ENCODE results near the gene SLX4IP.

Gene SLX4IP

GRCh38 chr20:10554285-10554684 lies 119.2 kb downstream of the SLX4IP start:
- H3K4me3 ChIP-seq (ENCODE audit: low read length): no peak overlapping the region
- H3K27me3 ChIP-seq (ENCODE audit: control insufficient read depth, insufficient read depth, low read length): no peaks in the 10 kb centered on the region
- H3K4me1 ChIP-seq (ENCODE audit: control insufficient read depth, insufficient read depth, low read length): no peaks in the 10 kb centered on the region
- H3K36me3 ChIP-seq (ENCODE audit: control insufficient read depth, insufficient read depth, low read length): no peaks in the 10 kb centered on the region
- no peak overlapping the region for H3K27ac ChIP-seq (ENCODE audit: low read depth, low read length)
- no peak overlapping the region for H3K9ac ChIP-seq (ENCODE audit: low read length)

GRCh38 chr20:10555393-10555792 lies 120.3 kb downstream of the SLX4IP start:
- Histone ChIP-seq H3K4me1 (ENCODE audit: control insufficient read depth, insufficient read depth, low read length) (no peaks in the 10 kb centered on the region), H3K9ac (ENCODE audit: low read length) (no peak overlapping the region), H3K36me3 (ENCODE audit: control insufficient read depth, insufficient read depth, low read length) (no peaks in the 10 kb centered on the region), H3K27me3 (ENCODE audit: control insufficient read depth, insufficient read depth, low read length) (no peaks in the 10 kb centered on the region), H3K4me3 (ENCODE audit: low read length) (no peak overlapping the region), H3K27ac (ENCODE audit: low read depth, low read length) (no peak overlapping the region)

- no peaks in the 10 kb centered on the region for H3K4me1 ChIP-seq (ENCODE audit: control insufficient read depth, insufficient read depth, low read length)
- H3K9ac ChIP-seq (ENCODE audit: low read length): no peak overlapping the region
- no peaks in the 10 kb centered on the region for H3K36me3 ChIP-seq (ENCODE audit: control insufficient read depth, insufficient read depth, low read length)
- no peak overlapping the region for H3K4me3 ChIP-seq (ENCODE audit: low read length)
- no peak overlapping the region for H3K27ac ChIP-seq (ENCODE audit: low read depth, low read length)
- no peaks in the 10 kb centered on the region for H3K27me3 ChIP-seq (ENCODE audit: control insufficient read depth, insufficient read depth, low read length)
These were observed 120.8 kb downstream of the SLX4IP start for GRCh38 chr20:10555865-10556308.

- H3K4me1 ChIP-seq (ENCODE audit: control insufficient read depth, insufficient read depth, low read length): no peaks in the 10 kb centered on the region
- no peaks in the 10 kb centered on the region for H3K36me3 ChIP-seq (ENCODE audit: control insufficient read depth, insufficient read depth, low read length)
- no peak overlapping the region for H3K27ac ChIP-seq (ENCODE audit: low read depth, low read length)
- H3K9ac ChIP-seq (ENCODE audit: low read length): no peak overlapping the region
- no peak overlapping the region for H3K4me3 ChIP-seq (ENCODE audit: low read length)
- no peaks in the 10 kb centered on the region for H3K27me3 ChIP-seq (ENCODE audit: control insufficient read depth, insufficient read depth, low read length)
These were observed 121.5 kb downstream of the SLX4IP start for GRCh38 chr20:10556519-10557083.

- Histone ChIP-seq H3K27ac (ENCODE audit: low read depth, low read length) (no peak overlapping the region), H3K4me3 (ENCODE audit: low read length) (no peak overlapping the region), H3K27me3 (ENCODE audit: control insufficient read depth, insufficient read depth, low read length) (no peaks in the 10 kb centered on the region), H3K36me3 (ENCODE audit: control insufficient read depth, insufficient read depth, low read length) (no peaks in the 10 kb centered on the region), H3K4me1 (ENCODE audit: control insufficient read depth, insufficient read depth, low read length) (no peaks in the 10 kb centered on the region), H3K9ac (ENCODE audit: low read length) (no peak overlapping the region)
These were observed 122.6 kb downstream of the SLX4IP start for GRCh38 chr20:10557685-10558084.

GRCh38 chr20:10558635-10559187 lies 123.6 kb downstream of the SLX4IP start:
- H3K4me3 ChIP-seq (ENCODE audit: low read length): no peak overlapping the region
- no peaks in the 10 kb centered on the region for H3K36me3 ChIP-seq (ENCODE audit: control insufficient read depth, insufficient read depth, low read length)
- no peak overlapping the region for H3K27ac ChIP-seq (ENCODE audit: low read depth, low read length)
- no peaks in the 10 kb centered on the region for H3K4me1 ChIP-seq (ENCODE audit: control insufficient read depth, insufficient read depth, low read length)
- H3K27me3 ChIP-seq (ENCODE audit: control insufficient read depth, insufficient read depth, low read length): no peaks in the 10 kb centered on the region
- H3K9ac ChIP-seq (ENCODE audit: low read length): no peak overlapping the region

GRCh38 chr20:10559266-10559665 lies 124.2 kb downstream of the SLX4IP start:
- no peaks in the 10 kb centered on the region for H3K36me3 ChIP-seq (ENCODE audit: control insufficient read depth, insufficient read depth, low read length)
- no peak overlapping the region for H3K27ac ChIP-seq (ENCODE audit: low read depth, low read length)
- H3K4me3 ChIP-seq (ENCODE audit: low read length): no peak overlapping the region
- no peaks in the 10 kb centered on the region for H3K27me3 ChIP-seq (ENCODE audit: control insufficient read depth, insufficient read depth, low read length)
- no peaks in the 10 kb centered on the region for H3K4me1 ChIP-seq (ENCODE audit: control insufficient read depth, insufficient read depth, low read length)
- no peak overlapping the region for H3K9ac ChIP-seq (ENCODE audit: low read length)

- Histone ChIP-seq H3K27ac (ENCODE audit: low read depth, low read length) (no peak overlapping the region), H3K4me1 (ENCODE audit: control insufficient read depth, insufficient read depth, low read length) (no peaks in the 10 kb centered on the region), H3K36me3 (ENCODE audit: control insufficient read depth, insufficient read depth, low read length) (no peaks in the 10 kb centered on the region), H3K9ac (ENCODE audit: low read length) (no peak overlapping the region), H3K27me3 (ENCODE audit: control insufficient read depth, insufficient read depth, low read length) (no peaks in the 10 kb centered on the region), H3K4me3 (ENCODE audit: low read length) (no peak overlapping the region)
These were observed 125.6 kb downstream of the SLX4IP start for GRCh38 chr20:10560686-10561085.

- H3K9ac ChIP-seq (ENCODE audit: low read length): no peak overlapping the region
- no peak overlapping the region for H3K4me3 ChIP-seq (ENCODE audit: low read length)
- no peaks in the 10 kb centered on the region for H3K36me3 ChIP-seq (ENCODE audit: control insufficient read depth, insufficient read depth, low read length)
- no peak overlapping the region for H3K27ac ChIP-seq (ENCODE audit: low read depth, low read length)
- H3K27me3 ChIP-seq (ENCODE audit: control insufficient read depth, insufficient read depth, low read length): no peaks in the 10 kb centered on the region
- no peaks in the 10 kb centered on the region for H3K4me1 ChIP-seq (ENCODE audit: control insufficient read depth, insufficient read depth, low read length)
These were observed 126.2 kb downstream of the SLX4IP start for GRCh38 chr20:10561302-10561701.

- no peaks in the 10 kb centered on the region for H3K27me3 ChIP-seq (ENCODE audit: control insufficient read depth, insufficient read depth, low read length)
- no peak overlapping the region for H3K9ac ChIP-seq (ENCODE audit: low read length)
- no peak overlapping the region for H3K27ac ChIP-seq (ENCODE audit: low read depth, low read length)
- H3K4me1 ChIP-seq (ENCODE audit: control insufficient read depth, insufficient read depth, low read length): no peaks in the 10 kb centered on the region
- H3K4me3 ChIP-seq (ENCODE audit: low read length): no peak overlapping the region
- no peaks in the 10 kb centered on the region for H3K36me3 ChIP-seq (ENCODE audit: control insufficient read depth, insufficient read depth, low read length)
These were observed 127.8 kb downstream of the SLX4IP start for GRCh38 chr20:10562899-10563298.

GRCh38 chr20:10563935-10564492 lies 128.9 kb downstream of the SLX4IP start:
- no peak overlapping the region for H3K9ac ChIP-seq (ENCODE audit: low read length)
- no peak overlapping the region for H3K27ac ChIP-seq (ENCODE audit: low read depth, low read length)
- no peak overlapping the region for H3K4me3 ChIP-seq (ENCODE audit: low read length)
- H3K4me1 ChIP-seq (ENCODE audit: control insufficient read depth, insufficient read depth, low read length): no peaks in the 10 kb centered on the region
- H3K27me3 ChIP-seq (ENCODE audit: control insufficient read depth, insufficient read depth, low read length): no peaks in the 10 kb centered on the region
- no peaks in the 10 kb centered on the region for H3K36me3 ChIP-seq (ENCODE audit: control insufficient read depth, insufficient read depth, low read length)

GRCh38 chr20:10565191-10565921 lies 130.3 kb downstream of the SLX4IP start:
- H3K27me3 ChIP-seq (ENCODE audit: control insufficient read depth, insufficient read depth, low read length): no peaks in the 10 kb centered on the region
- H3K4me3 ChIP-seq (ENCODE audit: low read length): no peak overlapping the region
- H3K9ac ChIP-seq (ENCODE audit: low read length): no peak overlapping the region
- H3K27ac ChIP-seq (ENCODE audit: low read depth, low read length): no peak overlapping the region
- H3K36me3 ChIP-seq (ENCODE audit: control insufficient read depth, insufficient read depth, low read length): no peaks in the 10 kb centered on the region
- H3K4me1 ChIP-seq (ENCODE audit: control insufficient read depth, insufficient read depth, low read length): no peaks in the 10 kb centered on the region

Data from rectal smooth muscle tissue (tissue), 1 donor.